GM18870 (cell line): ENCODE measurements around the gene LRRFIP1.
"Not testable (repeated sequence)": the region's sequence is repeated elsewhere in the genome, so short reads cannot be mapped to it uniquely, and the experiment has no call there.

Experiments
- ATAC-seq: cut with Tn5 transposase; IDR thresholded peaks from one replicate; pipeline ENCODE4 v1.9.1; 2021; ENCODE audit warnings: moderate library complexity; ENCODE audit not compliant: unreplicated experiment

Gene LRRFIP1

GRCh38 chr2:237627441-237628246 is at the start of gene LRRFIP1:
LRRFIP1 (plus strand) TSS chr2:237627587; CDS start chr2:237627645, 58 bp downstream.
- no peak for ATAC-seq

GRCh38 chr2:237577956-237578870 is 49.2 kb upstream of the LRRFIP1 start:
- no peak for ATAC-seq

GRCh38 chr2:237581326-237581725 is 46.1 kb upstream of the LRRFIP1 start:
- ATAC-seq, result no peak

GRCh38 chr2:237581751-237582746 is 45.3 kb upstream of the LRRFIP1 start:
- no peak for ATAC-seq

- ATAC-seq, result no peak
Measured at GRCh38 chr2:237583385-237584295, 43.7 kb upstream of the LRRFIP1 start.

- no peak for ATAC-seq
Measured at GRCh38 chr2:237585590-237586221, 41.7 kb upstream of the LRRFIP1 start.

GRCh38 chr2:237588044-237588696 is 39.2 kb upstream of the LRRFIP1 start:
- no peak for ATAC-seq

GRCh38 chr2:237590272-237591140 is 36.9 kb upstream of the LRRFIP1 start, which contains the start of gene RAB17:
RAB17 (minus strand) TSS chr2:237590734; CDS start chr2:237586154, 4,580 bp downstream.
- ATAC-seq, result no peak

- ATAC-seq, result no peak
Measured at GRCh38 chr2:237591141-237591881, 36.1 kb upstream of the LRRFIP1 start.

GRCh38 chr2:237592425-237592980 is 34.9 kb upstream of the LRRFIP1 start:
- no peak for ATAC-seq

GRCh38 chr2:237593036-237593435 is 34.4 kb upstream of the LRRFIP1 start:
- ATAC-seq, result no peak

GRCh38 chr2:237593596-237594320 is 33.6 kb upstream of the LRRFIP1 start:
- ATAC-seq, result no peak

GRCh38 chr2:237594514-237594871 is 32.9 kb upstream of the LRRFIP1 start:
- ATAC-seq, result no peak

GRCh38 chr2:237595829-237596519 is 31.4 kb upstream of the LRRFIP1 start:
- not testable (repeated sequence) for ATAC-seq

- no peak for ATAC-seq
Measured at GRCh38 chr2:237596520-237597195, 30.7 kb upstream of the LRRFIP1 start.
